MCF 10A (cell line): ENCODE measurements around the gene MYO16. TPM values are rescaled to one million over a fixed set of nuclear protein-coding genes. Genes with fewer than 3 reads are reported as not detected.

ENCODE experiments used
- BruUV-seq: library from RNA; stranded (reverse); fragments of 400-500 nt; replicated peaks from 2 replicates; lab custom pipeline; 2021; lab: Mats Ljungman, UMichigan
- CTCF ChIA-PET: fragments of 300-600 bp; sonication (Branson Sonifier 250); formaldehyde crosslinking; extraction: SDS; loops from one replicate; lab custom pipeline; 2021; ENCODE audit warnings: antibody characterized with exemption, inconsistent platforms; lab: Yijun Ruan, JAX
- POLR2A ChIA-PET: fragments of 300-600, 350-650 bp; sonication (Branson Sonifier 250); formaldehyde crosslinking; extraction: SDS; loops from one replicate; lab custom pipeline; 2020; ENCODE audit warnings: antibody characterized with exemption, inconsistent platforms; lab: Yijun Ruan, JAX
- DNase-seq: peaks from one replicate; pipeline ENCODE4 v3.0.0-alpha.2; 2018; ENCODE audit not compliant: unreplicated experiment
- H3K27ac Mint-ChIP-seq: one replicate; pipeline ENCODE4 v1.8.0; 2022; ENCODE audit warnings: mild to moderate bottlenecking, low read depth, mixed read lengths; ENCODE audit not compliant: unreplicated experiment
- H3K27me3 Mint-ChIP-seq: one replicate; pipeline ENCODE4 v1.8.0; 2022; ENCODE audit warnings: mixed read lengths; ENCODE audit not compliant: insufficient read depth, unreplicated experiment
- H3K36me3 Mint-ChIP-seq: one replicate; pipeline ENCODE4 v1.8.0; 2022; ENCODE audit warnings: mild to moderate bottlenecking, moderate library complexity, mixed read lengths; ENCODE audit not compliant: insufficient read depth, unreplicated experiment
- H3K4me1 Mint-ChIP-seq: one replicate; pipeline ENCODE4 v1.8.0; 2022; ENCODE audit warnings: mixed read lengths; ENCODE audit not compliant: insufficient read depth, unreplicated experiment
- H3K4me3 Mint-ChIP-seq: one replicate; pipeline ENCODE4 v1.8.0; 2022; ENCODE audit warnings: mild to moderate bottlenecking, moderate library complexity, mixed read lengths; ENCODE audit not compliant: unreplicated experiment
- H3K9me3 Mint-ChIP-seq: one replicate; pipeline ENCODE4 v1.8.0; 2022; ENCODE audit warnings: mixed read lengths; ENCODE audit not compliant: unreplicated experiment
- intact Hi-C: fragments of 100-400 bp; cut with micrococcal nuclease; formaldehyde crosslinking; loops from 2 replicates; pipeline ENCODE4 v1.14.1; 2022
- total RNA-seq: library from RNA; stranded (reverse); gene quantifications from 2 replicates; pipeline ENCODE4 v1.2.3, GENCODE V29; 2022
- TF ChIP-seq, protein P1 (sequence below): fragments of 200-600 bp; IDR thresholded peaks from one replicate; pipeline ENCODE4 v1.8.0; 2022; ENCODE audit warnings: antibody characterized with exemption, mild to moderate bottlenecking; ENCODE audit not compliant: unreplicated experiment

MYO16 gene
- total RNA-seq, 1 experiment from 2014 or later = not detected

DNA sequence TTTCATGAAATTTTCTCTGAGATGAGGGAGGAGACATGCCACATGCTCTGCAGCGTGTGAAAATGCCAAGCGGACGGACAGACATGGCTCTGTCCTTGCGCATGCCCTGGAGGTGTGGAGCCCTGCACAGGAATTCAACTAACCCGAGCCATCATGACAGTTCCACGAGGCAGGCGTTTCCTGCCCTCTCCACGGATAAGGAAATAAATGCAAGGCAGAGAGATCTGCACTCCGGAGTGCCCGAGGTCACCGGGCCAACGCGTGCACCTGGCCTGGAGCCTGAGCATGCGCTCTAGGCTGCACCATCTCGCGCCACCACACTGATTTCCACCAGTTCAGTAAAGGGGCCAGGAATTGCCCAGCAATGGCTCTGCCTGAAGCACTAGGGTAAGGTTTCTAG is 298.2 kb downstream of the MYO16 start:
- TF ChIP-seq, protein P1, sequence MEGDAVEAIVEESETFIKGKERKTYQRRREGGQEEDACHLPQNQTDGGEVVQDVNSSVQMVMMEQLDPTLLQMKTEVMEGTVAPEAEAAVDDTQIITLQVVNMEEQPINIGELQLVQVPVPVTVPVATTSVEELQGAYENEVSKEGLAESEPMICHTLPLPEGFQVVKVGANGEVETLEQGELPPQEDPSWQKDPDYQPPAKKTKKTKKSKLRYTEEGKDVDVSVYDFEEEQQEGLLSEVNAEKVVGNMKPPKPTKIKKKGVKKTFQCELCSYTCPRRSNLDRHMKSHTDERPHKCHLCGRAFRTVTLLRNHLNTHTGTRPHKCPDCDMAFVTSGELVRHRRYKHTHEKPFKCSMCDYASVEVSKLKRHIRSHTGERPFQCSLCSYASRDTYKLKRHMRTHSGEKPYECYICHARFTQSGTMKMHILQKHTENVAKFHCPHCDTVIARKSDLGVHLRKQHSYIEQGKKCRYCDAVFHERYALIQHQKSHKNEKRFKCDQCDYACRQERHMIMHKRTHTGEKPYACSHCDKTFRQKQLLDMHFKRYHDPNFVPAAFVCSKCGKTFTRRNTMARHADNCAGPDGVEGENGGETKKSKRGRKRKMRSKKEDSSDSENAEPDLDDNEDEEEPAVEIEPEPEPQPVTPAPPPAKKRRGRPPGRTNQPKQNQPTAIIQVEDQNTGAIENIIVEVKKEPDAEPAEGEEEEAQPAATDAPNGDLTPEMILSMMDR = no peak
- CTCF ChIA-PET = no interaction called here

DNA sequence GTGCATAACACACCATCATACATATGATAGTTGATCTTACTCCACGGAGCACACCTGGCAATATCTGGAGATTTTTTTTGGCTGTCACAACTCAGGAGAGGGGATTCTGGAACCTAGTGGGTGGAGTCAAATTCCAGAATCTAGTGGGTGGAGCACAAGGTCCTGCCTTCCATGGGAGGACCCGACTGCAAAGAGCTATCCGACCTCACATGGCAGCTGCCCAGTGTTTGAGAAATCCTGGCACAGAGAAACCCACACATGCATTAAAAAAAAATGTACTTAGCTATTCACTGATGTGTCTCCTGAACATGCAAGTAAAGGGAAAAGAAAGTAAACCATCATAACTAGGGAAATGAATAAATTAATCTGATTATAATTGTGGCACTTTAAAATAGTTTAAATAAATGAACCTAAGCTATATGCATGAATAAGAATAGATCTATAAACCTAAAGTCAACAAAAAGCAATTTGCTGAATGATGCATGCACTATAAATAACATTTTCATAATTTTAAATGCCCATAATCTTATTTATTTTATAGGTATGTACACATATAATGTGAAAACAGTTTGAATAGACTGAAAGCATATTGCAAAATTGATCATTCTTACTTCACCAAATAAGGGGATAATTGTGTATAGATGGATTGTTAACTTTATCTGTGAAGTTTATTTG is 300.3 kb downstream of the MYO16 start:
- H3K27me3 Mint-ChIP-seq = peaks cover 18% of the 10 kb centered on the region
- TF ChIP-seq, protein P1 = no peak
- CTCF ChIA-PET = interaction anchor here (1.6 kb wide), 1 partner anchor 15 kb away, joined by 12 read pairs; no protein-coding TSS in a partner anchor

More for the DNA sequence above, 298.2 kb downstream of the MYO16 start:
- no peaks in the 10 kb centered on the region for H3K9me3 Mint-ChIP-seq
- H3K4me3 Mint-ChIP-seq = no peak overlapping the region
- no TSS peak for BruUV-seq
- intact Hi-C loops = no loop called here
- H3K27me3 Mint-ChIP-seq = peaks cover 18% of the 10 kb centered on the region
- DNase-seq = no peak
- H3K27ac Mint-ChIP-seq = no peak overlapping the region
- H3K36me3 Mint-ChIP-seq = no peaks in the 10 kb centered on the region
- H3K4me1 Mint-ChIP-seq = peaks cover 14% of the 10 kb centered on the region
- POLR2A ChIA-PET = no interaction called here

DNA sequence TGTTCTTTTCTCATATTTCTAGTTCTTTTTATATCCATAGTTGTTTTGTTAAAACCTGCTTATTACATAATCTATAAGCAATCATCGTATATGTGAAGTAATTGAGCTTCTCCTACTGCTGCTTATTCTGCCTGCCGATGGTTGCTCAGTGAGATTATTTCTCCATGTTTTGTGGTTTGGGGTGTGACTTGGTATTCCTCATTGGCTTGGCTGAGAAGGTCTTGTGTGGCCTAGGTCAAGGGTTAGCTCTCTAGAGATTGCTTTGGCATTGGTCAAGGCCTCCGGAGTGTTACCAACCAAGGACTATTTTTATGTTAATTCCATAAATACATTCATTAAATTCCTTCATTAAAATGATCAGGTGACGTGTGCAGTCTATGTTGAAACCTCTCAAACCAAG is 302.8 kb downstream of the MYO16 start:
- H3K27me3 Mint-ChIP-seq = peaks cover 25% of the 10 kb centered on the region
- ChIA-PET POLR2A (interaction anchor here (0.6 kb wide), 1 partner anchor 253 kb away, joined by 3 read pairs; no protein-coding TSS in a partner anchor), CTCF (interaction anchor here (0.6 to 1.0 kb wide), 3 partner anchors 17 to 589 kb away, joined by 3 to 6 read pairs (median 5); no protein-coding TSS in a partner anchor)
- H3K27ac Mint-ChIP-seq = no peak overlapping the region
- H3K4me3 Mint-ChIP-seq = no peak overlapping the region
- H3K4me1 Mint-ChIP-seq = peaks cover 6% of the 10 kb centered on the region
- H3K9me3 Mint-ChIP-seq = peaks cover 5% of the 10 kb centered on the region
- BruUV-seq = no TSS peak
- no peaks in the 10 kb centered on the region for H3K36me3 Mint-ChIP-seq
- TF ChIP-seq, protein P1 = no peak
- peak; percentile 56 for DNase-seq
- intact Hi-C loops = no loop called here

More for the DNA sequence above, 300.3 kb downstream of the MYO16 start:
- no peaks in the 10 kb centered on the region for H3K36me3 Mint-ChIP-seq
- H3K9me3 Mint-ChIP-seq = no peaks in the 10 kb centered on the region
- H3K27ac Mint-ChIP-seq = no peak overlapping the region
- intact Hi-C loops = no loop called here
- DNase-seq = peak; percentile 46
- POLR2A ChIA-PET = interaction anchor here (0.6 to 1.3 kb wide), 4 partner anchors 10 to 758 kb away, joined by 3 to 4 read pairs (median 3); no protein-coding TSS in a partner anchor
- no TSS peak for BruUV-seq
- H3K4me3 Mint-ChIP-seq = no peak overlapping the region
- peaks cover 14% of the 10 kb centered on the region for H3K4me1 Mint-ChIP-seq

DNA sequence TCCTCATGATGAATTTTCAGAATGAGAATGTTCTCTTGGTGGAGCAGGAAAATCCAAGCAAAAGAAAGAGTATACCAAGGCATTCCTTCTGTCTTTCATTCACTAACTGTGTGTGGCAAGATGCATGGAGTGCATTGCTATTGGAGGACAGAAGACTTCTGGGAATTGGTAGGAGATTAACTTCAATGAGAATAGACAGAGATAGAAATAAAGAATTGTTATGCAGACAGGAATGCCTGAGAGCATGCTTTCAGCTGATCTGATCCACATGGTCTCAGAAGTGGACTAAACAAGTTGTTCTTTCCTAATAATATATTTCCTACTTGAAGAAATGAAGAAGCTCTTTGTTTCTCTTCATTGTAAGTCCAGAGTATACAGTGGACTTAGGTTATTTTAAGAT is 303.6 kb downstream of the MYO16 start:
- peaks cover 6% of the 10 kb centered on the region for H3K4me1 Mint-ChIP-seq
- ChIA-PET POLR2A (interaction anchor here (0.6 to 1.4 kb wide), 2 partner anchors 16 to 769 kb away, joined by 3 to 4 read pairs; no protein-coding TSS in a partner anchor), CTCF (interaction anchor here (0.8 kb wide), 2 partner anchors 28 to 29 kb away, joined by 3 read pairs; no protein-coding TSS in a partner anchor)
- TF ChIP-seq, protein P1 = no peak
- no peaks in the 10 kb centered on the region for H3K36me3 Mint-ChIP-seq
- no peak for DNase-seq
- H3K9me3 Mint-ChIP-seq = peaks cover 13% of the 10 kb centered on the region
- BruUV-seq = no TSS peak
- no peak overlapping the region for H3K27ac Mint-ChIP-seq
- peaks cover 30% of the 10 kb centered on the region for H3K27me3 Mint-ChIP-seq
- intact Hi-C loops = no loop called here
- H3K4me3 Mint-ChIP-seq = no peak overlapping the region
